Testis (tissue), 2 donors: ENCODE measurements around the gene ADAR.

ENCODE experiments used
- CTCF ChIP-seq, 3 experiments: fragments of 450-650 bp in 2 of 3; fragments of 200-600 bp in 1 of 3; sonication (generic) in 1 of 3; IDR thresholded peaks; one replicate each; pipeline ENCODE4 v1.5.1; 2016 to 2019; ENCODE audit warnings: antibody characterized with exemption in 3 of 3, mild to moderate bottlenecking in 2 of 3, moderate library complexity in 1 of 3
- POLR2A ChIP-seq: fragments of 450-650 bp; IDR thresholded peaks from one replicate; pipeline ENCODE4 v1.6.1; 2017; ENCODE audit warnings: antibody characterized with exemption, mild to moderate bottlenecking, moderate library complexity

- TF ChIP-seq CTCF (IDR thresholded peaks at IDR 0.05) (no peak), POLR2A (no peak)
Observed at GRCh38 chr1:154577346-154578057, 30.5 kb downstream of the ADAR start.
